ENCODE results near the gene KIF21A.

KIF21A gene

GRCh38 chr12:39440101-39440500, 2.8 kb downstream of the KIF21A start:
- no peak for DNase-seq (ENCODE audit: low read depth in 2 of 2)

GRCh38 chr12:39435531-39435930, 7.4 kb downstream of the KIF21A start:
- DNase-seq (ENCODE audit: low read depth in 2 of 2), result no peak

GRCh38 chr12:39431797-39432196, 11.1 kb downstream of the KIF21A start:
- DNase-seq (ENCODE audit: low read depth in 2 of 2), result no peak

DNA sequence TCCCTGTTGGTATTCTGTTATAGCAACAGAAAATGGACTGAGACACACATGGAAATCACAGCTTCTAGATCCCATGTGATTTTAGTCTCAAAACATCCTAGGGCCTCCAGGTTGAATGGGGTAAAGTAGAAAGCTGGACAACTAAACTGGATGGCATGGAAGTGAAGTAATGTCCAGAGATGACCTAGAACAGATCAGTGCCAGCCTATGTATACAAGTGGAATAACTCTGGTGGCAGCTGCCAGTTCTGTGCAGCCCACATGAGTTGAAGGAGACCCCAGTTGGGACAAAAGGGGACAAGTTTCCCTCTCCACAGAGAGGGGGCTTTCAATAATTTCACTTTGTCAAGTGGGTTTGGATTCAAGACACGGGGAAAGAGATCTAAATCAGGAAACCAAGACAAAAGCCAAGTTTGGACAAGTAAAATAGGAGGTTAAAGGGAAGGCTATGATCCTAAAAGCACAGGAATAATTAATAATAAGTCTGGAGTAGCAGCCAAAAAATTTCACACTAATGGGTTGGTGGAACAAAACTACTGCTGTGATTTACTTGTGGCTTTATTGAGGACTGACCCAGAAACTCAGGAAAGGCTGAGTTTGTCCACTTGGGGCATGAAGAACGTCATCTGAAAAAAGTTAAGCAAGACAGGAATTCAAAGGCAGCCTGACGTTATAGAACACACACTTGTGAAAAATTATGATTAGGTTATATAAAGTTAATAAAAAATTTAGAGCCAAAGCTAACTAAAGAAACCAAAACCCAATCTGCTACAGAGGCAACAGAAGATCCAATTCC, 11.7 kb downstream of the KIF21A start:
- DNase-seq (ENCODE audit: low read depth in 2 of 2), result no peak

GRCh38 chr12:39429809-39430208, 13.1 kb downstream of the KIF21A start:
- no peak for DNase-seq (ENCODE audit: low read depth in 2 of 2)

DNA sequence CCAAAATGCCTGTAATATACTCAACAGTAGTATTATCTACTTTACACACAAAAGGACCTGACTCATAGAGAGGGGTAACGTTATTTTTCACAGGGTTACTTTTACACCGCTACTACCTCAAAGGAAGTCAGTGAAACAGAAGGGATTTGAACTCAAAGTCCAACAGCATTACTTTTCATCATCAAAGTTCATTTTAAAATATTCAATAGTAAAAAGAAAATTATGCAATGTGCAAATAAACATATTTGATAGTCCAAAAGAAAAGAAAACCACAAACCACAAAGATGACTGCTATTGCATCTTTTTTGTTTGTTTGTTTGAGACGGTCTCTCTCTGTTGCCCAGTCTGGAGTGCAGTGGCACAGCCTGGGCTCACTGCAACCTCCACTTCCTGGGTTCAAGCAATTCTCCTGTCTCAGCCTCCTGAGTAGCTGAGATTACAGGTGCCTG, 15.5 kb downstream of the KIF21A start:
- DNase-seq (ENCODE audit: low read depth in 2 of 2), result no peak

DNA sequence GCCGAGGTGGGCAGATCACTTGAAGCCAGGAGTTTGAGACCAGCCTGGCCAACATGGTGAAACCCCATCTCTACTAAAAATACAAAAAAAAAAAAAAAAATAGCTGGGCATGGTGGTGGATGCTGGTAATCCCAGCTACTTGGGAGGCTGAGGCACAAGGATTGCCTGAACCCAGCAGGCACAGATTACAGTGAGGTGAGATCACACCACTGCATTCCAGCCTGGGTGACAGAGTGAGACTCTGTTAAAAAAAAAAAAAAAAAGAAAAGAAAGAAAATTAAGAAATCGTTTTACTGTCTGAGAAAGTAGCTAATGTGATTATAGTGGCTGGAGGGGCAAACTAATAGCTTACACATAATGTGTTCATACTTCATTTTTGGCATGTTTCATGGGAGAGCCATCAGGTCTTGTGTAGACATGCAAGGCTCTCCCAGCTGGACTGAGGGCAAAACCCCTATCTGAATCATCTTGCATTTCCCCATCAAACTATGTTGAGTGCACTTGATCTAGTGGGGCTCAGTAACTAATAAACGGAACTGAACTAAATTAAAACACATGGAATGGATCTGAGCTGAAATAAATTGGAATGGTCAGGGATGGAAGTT, 16.2 kb downstream of the KIF21A start:
- DNase-seq (ENCODE audit: low read depth in 2 of 2), result no peak

GRCh38 chr12:39420043-39420442, 22.9 kb downstream of the KIF21A start:
- DNase-seq (ENCODE audit: low read depth in 2 of 2), result no peak

GRCh38 chr12:39419471-39419870, 23.4 kb downstream of the KIF21A start:
- DNase-seq (ENCODE audit: low read depth in 2 of 2), result no peak

DNA sequence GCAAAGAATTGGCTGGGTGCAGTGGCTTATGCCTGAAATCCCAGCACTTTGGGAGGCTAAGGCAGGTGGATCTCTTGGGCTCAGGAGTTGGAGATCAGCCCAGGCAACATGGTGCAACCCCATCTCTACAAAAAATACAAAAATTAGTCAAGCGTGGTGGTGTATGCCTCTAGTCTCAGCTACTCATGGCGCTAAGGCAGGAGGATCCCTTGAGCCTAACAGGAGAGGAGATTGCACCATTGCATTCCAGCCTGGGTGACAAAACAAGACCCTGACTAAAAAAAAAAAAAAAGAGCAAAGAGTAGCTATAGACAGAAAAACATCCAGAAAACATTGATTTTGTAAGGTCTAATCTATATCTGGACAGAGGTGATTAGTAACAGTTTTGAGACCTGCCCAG, 25.0 kb downstream of the KIF21A start:
- no peak for DNase-seq (ENCODE audit: low read depth in 2 of 2)

DNA sequence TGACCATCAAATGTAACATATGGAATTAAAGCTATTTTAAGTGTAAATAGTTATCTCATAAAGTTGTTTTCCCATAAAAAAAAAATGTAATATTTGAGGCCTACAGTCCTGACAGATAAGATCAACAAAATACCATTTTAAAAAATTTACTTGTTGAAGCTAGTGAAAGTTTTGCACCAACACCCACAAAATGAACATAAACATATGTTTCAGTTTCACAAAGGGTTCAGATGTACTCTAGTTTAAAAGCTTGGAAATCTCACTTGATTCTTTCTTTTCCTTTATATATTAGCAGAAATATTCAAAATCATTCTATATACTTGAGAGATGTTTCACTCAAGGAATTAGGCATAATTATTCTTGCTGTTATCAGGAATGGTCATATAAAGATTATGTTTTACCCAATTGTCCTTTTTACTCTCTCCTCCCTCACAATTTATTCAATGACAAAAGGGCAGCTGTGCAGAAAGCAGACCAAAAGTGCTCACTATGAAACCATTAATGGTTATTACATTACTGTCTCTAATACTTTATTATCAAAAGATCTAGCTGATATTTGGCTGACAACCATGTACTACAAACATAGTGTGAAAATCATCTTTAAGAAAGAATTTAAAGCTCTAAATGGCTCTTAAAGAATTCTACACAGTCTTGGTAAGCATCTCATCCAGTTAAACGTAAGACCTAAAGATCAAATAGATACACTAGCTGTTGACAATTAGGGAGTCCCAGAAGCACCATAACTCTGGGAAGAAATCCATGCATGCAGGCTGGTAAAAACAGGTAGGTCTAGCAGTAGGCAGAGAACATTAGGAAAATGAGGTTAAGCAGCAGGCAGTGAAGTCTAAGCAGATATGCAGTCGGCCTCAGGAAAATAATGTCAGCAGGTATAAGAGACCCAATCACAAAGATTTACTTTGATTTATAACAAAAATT, 28.8 kb downstream of the KIF21A start:
- no peak for DNase-seq (ENCODE audit: low read depth in 2 of 2)

DNA sequence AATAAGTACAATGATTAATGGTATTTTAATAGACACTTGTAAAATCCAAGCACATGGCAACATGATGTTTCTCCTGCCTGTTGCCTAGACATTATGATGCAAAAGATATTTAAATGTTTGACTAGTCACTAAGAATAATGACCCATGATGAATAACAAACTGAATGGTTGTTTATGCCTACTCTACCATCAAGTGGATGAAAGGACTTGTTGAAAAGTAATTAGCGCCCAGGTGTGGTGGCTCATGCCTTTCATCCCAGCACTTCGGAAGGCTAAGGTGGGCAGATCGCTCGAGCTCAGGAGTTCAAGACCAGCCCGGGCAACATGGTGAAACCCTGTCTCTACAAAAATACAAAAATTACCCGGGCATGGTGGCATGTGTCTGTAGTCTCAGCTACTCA, 30.7 kb downstream of the KIF21A start:
- no peak for DNase-seq (ENCODE audit: low read depth in 2 of 2)

GRCh38 chr12:39406262-39406661, 36.7 kb downstream of the KIF21A start:
- no peak for DNase-seq (ENCODE audit: low read depth in 2 of 2)

GRCh38 chr12:39405580-39405979, 37.3 kb downstream of the KIF21A start:
- no peak for DNase-seq (ENCODE audit: low read depth in 2 of 2)

DNA sequence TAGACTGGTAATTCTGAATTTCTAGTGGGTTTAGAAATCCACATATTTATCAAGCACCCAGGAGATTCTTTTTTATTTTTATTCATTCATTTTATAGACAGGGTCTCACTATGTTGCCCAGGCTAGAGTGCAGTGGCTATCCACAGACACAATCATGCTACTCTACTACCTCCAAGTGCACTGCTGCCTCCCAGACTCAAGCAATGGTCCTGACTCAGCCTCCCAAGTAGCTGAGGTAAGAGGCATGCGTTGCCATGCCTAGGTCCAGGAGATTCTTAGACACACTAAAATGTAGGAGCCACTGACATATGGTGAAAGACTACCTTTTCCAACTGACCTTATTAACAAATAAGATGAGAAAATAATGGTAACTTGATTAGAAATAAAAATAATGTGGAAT, 38.9 kb downstream of the KIF21A start:
- DNase-seq (ENCODE audit: low read depth in 2 of 2), result no peak

DNA sequence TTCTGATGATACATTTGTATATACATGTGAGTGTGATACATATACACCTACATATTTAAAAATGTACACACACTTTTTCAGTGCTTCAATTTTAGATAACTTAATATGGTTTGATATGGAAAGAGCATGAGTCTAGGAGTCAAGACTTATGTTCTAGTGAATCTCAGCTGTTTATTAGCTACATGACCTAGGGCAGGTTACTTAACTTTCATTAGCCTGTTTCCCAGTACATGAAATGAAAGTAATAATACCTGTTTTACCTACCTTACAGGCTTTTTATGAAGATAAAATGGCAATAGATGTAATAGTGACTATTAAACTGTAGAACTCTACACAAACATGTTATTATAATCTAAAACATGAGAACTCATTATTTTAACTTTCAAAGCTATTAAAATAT, 39.5 kb downstream of the KIF21A start:
- DNase-seq (ENCODE audit: low read depth in 2 of 2), result no peak

- DNase-seq (ENCODE audit: low read depth in 2 of 2), result no peak
Observed at GRCh38 chr12:39402922-39403321, 40.0 kb downstream of the KIF21A start.

GRCh38 chr12:39401459-39401858, 41.5 kb downstream of the KIF21A start:
- no peak for DNase-seq (ENCODE audit: low read depth in 2 of 2)

DNA sequence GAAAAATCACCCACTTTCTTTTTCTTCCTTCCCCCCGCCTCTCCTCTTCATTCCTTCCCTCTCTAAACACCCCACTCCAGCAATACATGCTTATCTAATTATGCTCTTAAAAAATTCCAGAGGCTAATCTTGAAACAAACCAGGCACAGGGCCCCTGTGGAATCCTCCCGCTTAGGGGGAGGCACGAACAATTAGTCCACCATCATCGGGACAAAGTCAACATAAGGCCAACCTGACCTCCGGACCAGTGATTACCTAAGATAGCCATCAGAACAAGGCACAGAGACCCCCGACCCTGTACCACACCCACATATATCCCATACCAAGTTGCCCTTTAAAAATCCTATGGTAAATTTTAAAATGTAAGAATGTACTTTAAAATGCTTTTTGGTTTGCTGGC, 47.1 kb downstream of the KIF21A start:
- no peak for DNase-seq (ENCODE audit: low read depth in 2 of 2)

- no peak for DNase-seq (ENCODE audit: low read depth in 2 of 2)
Observed at GRCh38 chr12:39393890-39394289, 49.0 kb downstream of the KIF21A start.

- DNase-seq (ENCODE audit: low read depth in 2 of 2), result no peak
Observed at GRCh38 chr12:39393179-39393578, 49.7 kb downstream of the KIF21A start.

DNA sequence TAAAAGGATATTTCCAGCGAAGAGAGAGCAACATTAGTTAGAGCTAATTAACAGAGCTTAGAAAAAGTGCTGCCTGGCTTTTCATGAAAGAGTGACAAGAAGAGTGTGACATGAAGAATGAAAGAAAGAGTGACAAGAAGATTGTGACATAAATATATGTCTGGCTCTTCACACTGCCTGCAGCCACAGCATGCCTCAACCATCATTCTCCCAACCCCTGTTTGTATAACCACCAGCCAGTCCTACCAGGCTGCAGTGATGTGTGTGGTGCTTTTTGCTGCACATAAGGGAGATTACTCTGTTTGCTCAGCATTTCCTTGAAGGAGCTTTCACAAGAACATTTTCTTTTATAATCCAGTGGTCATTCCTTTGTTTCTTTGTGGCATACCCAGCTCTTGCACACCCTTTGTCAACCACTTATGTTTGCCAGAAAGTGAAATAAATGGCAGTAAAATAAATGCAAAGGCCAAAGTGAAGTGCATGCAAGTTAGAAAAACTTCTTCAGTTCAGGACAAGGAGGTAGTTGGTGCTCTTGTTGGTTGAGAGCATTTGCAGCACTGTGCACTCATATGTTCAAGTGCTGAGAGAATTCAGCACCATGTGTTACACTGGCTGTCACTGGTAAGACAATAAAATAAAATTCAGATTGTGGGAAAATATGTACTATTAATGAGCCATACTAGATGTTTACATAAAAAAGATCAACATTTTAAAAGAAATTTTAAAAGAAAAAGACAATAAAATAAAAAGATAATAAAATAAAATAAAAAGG, 50.6 kb downstream of the KIF21A start:
- DNase-seq (ENCODE audit: low read depth in 2 of 2), result no peak
